ENCODE data around the gene DNAJC7.

DNA sequence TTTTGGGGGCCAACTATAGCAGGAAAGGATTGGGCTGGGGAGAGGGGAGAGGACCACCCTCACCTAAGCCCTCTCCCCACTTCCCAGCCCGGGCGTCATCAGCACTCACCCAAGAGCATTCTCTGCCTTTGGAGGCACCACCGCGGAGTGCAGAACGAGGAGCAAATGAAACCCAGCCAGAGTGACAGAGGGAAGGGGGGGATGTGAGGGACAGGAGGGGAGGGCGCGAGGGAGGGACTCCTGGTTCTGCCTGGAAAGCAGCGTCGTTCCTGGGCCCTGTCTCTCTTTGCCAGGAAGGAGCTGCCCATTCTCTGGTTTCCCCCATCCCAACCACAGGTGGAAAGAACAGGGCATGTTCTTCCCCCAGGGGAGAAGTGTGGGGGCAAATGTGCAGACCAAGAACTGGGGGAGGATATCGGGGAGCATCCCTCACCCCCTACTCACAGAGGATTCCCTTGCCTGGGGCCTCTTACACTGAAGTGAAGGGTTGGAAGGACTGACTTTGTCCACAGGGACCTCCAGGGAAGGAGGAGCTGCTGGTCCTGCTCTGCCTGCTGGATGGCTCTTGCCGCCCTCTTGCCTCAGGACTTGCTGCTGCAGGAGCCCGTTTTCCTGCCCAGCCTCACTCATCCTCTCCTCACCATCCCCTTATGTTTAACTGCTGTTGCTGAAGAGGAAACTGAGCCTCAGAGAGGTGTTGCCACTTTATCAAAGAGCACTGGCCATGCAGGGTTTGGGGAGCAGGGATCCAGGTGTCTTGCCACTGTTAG is 36.7 kb upstream of the DNAJC7 start:
- TF ChIP-seq POLR2A (IDR thresholded peaks at IDR 0.05), result no peak
- TF ChIP-seq, protein P1, sequence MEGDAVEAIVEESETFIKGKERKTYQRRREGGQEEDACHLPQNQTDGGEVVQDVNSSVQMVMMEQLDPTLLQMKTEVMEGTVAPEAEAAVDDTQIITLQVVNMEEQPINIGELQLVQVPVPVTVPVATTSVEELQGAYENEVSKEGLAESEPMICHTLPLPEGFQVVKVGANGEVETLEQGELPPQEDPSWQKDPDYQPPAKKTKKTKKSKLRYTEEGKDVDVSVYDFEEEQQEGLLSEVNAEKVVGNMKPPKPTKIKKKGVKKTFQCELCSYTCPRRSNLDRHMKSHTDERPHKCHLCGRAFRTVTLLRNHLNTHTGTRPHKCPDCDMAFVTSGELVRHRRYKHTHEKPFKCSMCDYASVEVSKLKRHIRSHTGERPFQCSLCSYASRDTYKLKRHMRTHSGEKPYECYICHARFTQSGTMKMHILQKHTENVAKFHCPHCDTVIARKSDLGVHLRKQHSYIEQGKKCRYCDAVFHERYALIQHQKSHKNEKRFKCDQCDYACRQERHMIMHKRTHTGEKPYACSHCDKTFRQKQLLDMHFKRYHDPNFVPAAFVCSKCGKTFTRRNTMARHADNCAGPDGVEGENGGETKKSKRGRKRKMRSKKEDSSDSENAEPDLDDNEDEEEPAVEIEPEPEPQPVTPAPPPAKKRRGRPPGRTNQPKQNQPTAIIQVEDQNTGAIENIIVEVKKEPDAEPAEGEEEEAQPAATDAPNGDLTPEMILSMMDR (IDR thresholded peaks at IDR 0.05), result no peak
- TF ChIP-seq EP300 (IDR thresholded peaks at IDR 0.05), result no peak
- TF ChIP-seq POLR2AphosphoS5 (IDR thresholded peaks at IDR 0.05), result no peak

Measured in stomach (tissue), 4 donors.